Small intestine (tissue), 7 donors: Measurements from ENCODE around the gene ALG12. TPM values are rescaled to one million over a fixed set of nuclear protein-coding genes. Genes with fewer than 3 reads are reported as not detected.
A peak's percentile ranks its signal among the peaks of the same experiment; 100 is the strongest.

ENCODE experiments used
- DNase-seq, 2 donors: peaks; one replicate each; pipeline versions ENCODE4 v3.0.0 to v3.0.0-alpha.2; 2013
- FAIRE-seq: peaks from 2 replicates; lab custom pipeline; 2012; peaks lifted over from hg19 to GRCh38; lab: Jason Lieb, UNC
- H3K27ac ChIP-seq, 3 donors: one replicate each; pipeline ENCODE4 v1.5.1; 2013; ENCODE audit warnings: low read length in 2 of 3, mild to moderate bottlenecking in 2 of 3, control low read depth in 1 of 3, inconsistent platforms in 1 of 3, low read depth in 1 of 3, moderate library complexity in 1 of 3
- H3K27me3 ChIP-seq, 3 donors: one replicate each; pipeline ENCODE4 v1.6.1; 2013; ENCODE audit warnings: low read length in 3 of 3, inconsistent platforms in 1 of 3; ENCODE audit not compliant: control insufficient read depth in 3 of 3, insufficient read depth in 3 of 3
- H3K36me3 ChIP-seq, 3 donors: one replicate each; pipeline ENCODE4 v1.6.1; 2013; ENCODE audit warnings: low read length in 3 of 3, inconsistent platforms in 1 of 3, low read depth in 1 of 3, mild to moderate bottlenecking in 1 of 3, moderate library complexity in 1 of 3; ENCODE audit not compliant: control insufficient read depth in 3 of 3, insufficient read depth in 2 of 3
- H3K4me1 ChIP-seq, 3 donors: one replicate each; pipeline ENCODE4 v1.6.1; 2013; ENCODE audit warnings: low read length in 2 of 3, inconsistent platforms in 1 of 3, low read depth in 1 of 3, mild to moderate bottlenecking in 1 of 3, moderate library complexity in 1 of 3; ENCODE audit not compliant: control insufficient read depth in 3 of 3, insufficient read depth in 2 of 3
- H3K4me3 ChIP-seq, 3 donors: one replicate each; pipeline ENCODE4 v1.5.1; 2013; ENCODE audit warnings: low read length in 3 of 3, control low read depth in 1 of 3, inconsistent platforms in 1 of 3, low read depth in 1 of 3, mild to moderate bottlenecking in 1 of 3, moderate library complexity in 1 of 3
- H3K9me3 ChIP-seq, 2 donors: one replicate each; pipeline ENCODE4 v1.6.1; 2013; ENCODE audit warnings: low read depth in 1 of 2, low read length in 1 of 2; ENCODE audit not compliant: control insufficient read depth in 2 of 2, insufficient read depth in 1 of 2
- WGBS, 3 donors: extraction: QIAGEN DNeasy Blood & Tissue Kit; methylation state at CpG; one replicate each; pipeline ENCODE4 v1.1.7; 2013; 5-methylcytosine and 5-hydroxymethylcytosine counted together
- polyA plus RNA-seq, 4 donors: library from polyadenylated mRNA; stranded (reverse) in 3 of 4; unstranded in 1 of 4; fragments of 200-250 nt in 3 of 4; fragments of 120-200 nt in 1 of 4; gene quantifications; one replicate each; pipeline versions ENCODE4 v1.2.1 to v1.2.3, GENCODE V29; 2013
- donor health status: healthy with polysubstance abuse.
- donor health status: control.
- donor health status: control.
- donor health status: Bipolar disorder and iron deficiency.
- donor health status: healthy.

The ALG12 gene
- polyA plus RNA-seq, 4 donors: 9.4 to 31.6 (median 12.4) TPM

DNA sequence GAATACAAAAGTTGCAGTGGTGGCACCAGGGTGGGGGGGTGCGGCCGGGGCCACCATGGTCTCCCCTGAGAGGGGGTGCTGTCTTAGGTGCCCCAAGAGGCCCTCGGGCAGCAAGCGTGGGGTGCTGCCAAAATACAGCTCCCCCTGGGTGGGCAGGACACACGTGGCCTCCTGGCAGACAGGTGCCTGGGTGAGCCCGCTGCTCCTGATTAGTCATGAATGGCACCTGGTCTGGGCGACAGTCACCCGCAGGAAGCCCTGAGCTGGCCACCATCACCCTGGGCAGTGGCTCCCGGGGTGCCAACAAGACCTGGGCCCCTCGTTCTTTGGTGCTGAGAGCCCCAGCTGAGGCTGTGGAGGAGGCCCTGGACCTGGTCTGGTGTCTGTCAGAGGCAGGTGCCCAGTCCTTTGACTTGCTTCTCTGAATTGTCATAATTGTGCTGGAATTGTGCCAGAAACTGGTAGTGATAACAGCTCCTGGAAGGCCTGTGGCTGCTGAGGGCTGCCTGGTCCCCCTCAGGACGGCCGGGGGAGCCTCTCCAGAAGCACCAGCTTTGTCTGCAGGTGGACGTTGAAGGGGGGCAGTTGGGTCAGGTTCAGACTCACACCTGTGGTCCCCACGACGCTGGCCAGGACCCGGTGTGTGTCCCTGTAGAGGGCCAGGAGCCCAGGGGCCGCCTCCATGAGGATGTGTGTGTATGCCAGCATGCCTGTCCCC lies 14.8 kb downstream of the ALG12 start:
- Histone ChIP-seq H3K27ac (no peak overlapping the region), H3K36me3 (peaks cover 4 to 66% (median 10%) of the 10 kb centered on the region in 3 donors), H3K27me3 (no peaks in the 10 kb centered on the region), H3K4me1 (no peaks in the 10 kb centered on the region), H3K9me3 (no peaks in the 10 kb centered on the region), H3K4me3 (no peak overlapping the region)
- 73 to 86% (median 75%) methylated on average over 17 of the region's 17 CpGs for WGBS, 3 donors
- peak in 1 of 2 donors; percentile 47 for DNase-seq
- FAIRE-seq: no peak

DNA sequence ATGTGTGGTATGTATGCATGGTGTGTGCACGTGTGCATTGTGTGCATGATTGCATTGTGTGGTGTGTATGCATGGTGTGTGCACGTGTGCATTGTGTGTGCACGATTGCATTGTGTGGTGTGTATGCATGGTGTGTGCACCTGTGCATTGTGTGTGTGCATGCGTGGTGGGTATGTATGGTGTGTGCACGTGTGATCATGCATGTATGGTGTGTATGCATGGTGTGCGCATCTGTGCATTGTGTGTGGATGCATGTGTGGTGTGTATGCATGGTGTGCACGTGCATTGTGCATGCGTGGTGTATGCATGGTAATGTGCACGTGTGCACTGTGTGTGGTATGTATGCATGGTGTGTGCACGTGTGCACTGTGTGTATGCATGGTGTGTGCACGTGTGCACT lies 16.8 kb downstream of the ALG12 start:
- WGBS, 3 donors: 94 to 98% (median 96%) methylated on average over 11 of the region's 11 CpGs
- no peaks in the 10 kb centered on the region for H3K9me3 ChIP-seq
- peaks cover 4 to 50% (median 8%) of the 10 kb centered on the region in 3 donors for H3K36me3 ChIP-seq
- FAIRE-seq: no peak
- H3K27ac ChIP-seq: no peak overlapping the region
- H3K27me3 ChIP-seq: no peaks in the 10 kb centered on the region
- no peaks in the 10 kb centered on the region for H3K4me1 ChIP-seq
- no peak for DNase-seq
- no peak overlapping the region for H3K4me3 ChIP-seq

- no peak overlapping the region for H3K4me3 ChIP-seq
- 87 to 91% (median 89%) methylated on average over 30 of the region's 30 CpGs for WGBS, 3 donors
- no peaks in the 10 kb centered on the region for H3K27me3 ChIP-seq
- FAIRE-seq (no peak), DNase-seq (peak in 1 of 2 donors; percentile 6)
- H3K4me1 ChIP-seq: no peaks in the 10 kb centered on the region
- no peak overlapping the region for H3K27ac ChIP-seq
- H3K9me3 ChIP-seq: no peaks in the 10 kb centered on the region
- peaks cover 4 to 48% (median 5%) of the 10 kb centered on the region in 3 donors for H3K36me3 ChIP-seq
Observed at GRCh38 chr22:49900441-49901230, 17.6 kb downstream of the ALG12 start.

GRCh38 chr22:49899530-49899929 lies 18.7 kb downstream of the ALG12 start:
- peaks cover 4 to 40% (median 5%) of the 10 kb centered on the region in 3 donors for H3K36me3 ChIP-seq
- peaks cover 0 to 4% of the 10 kb centered on the region in 2 donors for H3K9me3 ChIP-seq
- H3K4me1 ChIP-seq: no peaks in the 10 kb centered on the region
- DNase-seq (no peak), FAIRE-seq (no peak)
- no peak overlapping the region for H3K4me3 ChIP-seq
- H3K27me3 ChIP-seq: no peaks in the 10 kb centered on the region
- no peak overlapping the region for H3K27ac ChIP-seq
- WGBS, 3 donors: 83 to 90% (median 83%) methylated on average over 6 of the region's 6 CpGs

- Histone ChIP-seq H3K27ac (no peak overlapping the region), H3K4me1 (no peaks in the 10 kb centered on the region), H3K36me3 (peaks cover 0 to 29% (median 2%) of the 10 kb centered on the region in 3 donors), H3K27me3 (no peaks in the 10 kb centered on the region), H3K4me3 (no peak overlapping the region), H3K9me3 (peaks cover 0 to 11% of the 10 kb centered on the region in 2 donors)
- FAIRE-seq: no peak
- 92 to 96% (median 96%) methylated on average over 8 of the region's 8 CpGs for WGBS, 3 donors
- DNase-seq: no peak
Observed at GRCh38 chr22:49897015-49897684, 21.1 kb downstream of the ALG12 start.

DNA sequence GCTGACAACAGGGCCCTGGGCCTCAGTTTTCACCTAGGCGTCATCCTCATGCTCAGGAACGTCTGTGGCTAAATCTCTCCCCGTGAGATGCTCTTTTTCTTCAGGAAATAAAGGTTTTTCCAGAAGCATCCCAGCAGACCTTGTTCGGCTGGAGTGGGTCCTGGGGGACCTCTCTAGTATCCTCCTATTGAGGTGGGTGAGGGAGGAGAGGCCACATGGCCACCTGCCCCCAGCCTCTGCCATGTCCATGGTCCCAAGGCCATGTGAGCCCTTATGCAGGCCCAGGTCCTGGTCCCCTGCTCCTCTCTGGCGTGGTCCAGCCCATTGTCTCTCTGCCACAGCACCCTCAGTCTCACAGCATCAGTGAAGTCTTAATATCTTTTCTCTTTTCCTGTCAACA lies 22.0 kb downstream of the ALG12 start:
- H3K4me1 ChIP-seq: no peaks in the 10 kb centered on the region
- H3K9me3 ChIP-seq: peaks cover 0 to 11% of the 10 kb centered on the region in 2 donors
- no peak for DNase-seq
- H3K27ac ChIP-seq: no peak overlapping the region
- H3K4me3 ChIP-seq: no peak overlapping the region
- peaks cover 0 to 24% (median 2%) of the 10 kb centered on the region in 3 donors for H3K36me3 ChIP-seq
- 92 to 95% (median 95%) methylated on average over 5 of the region's 5 CpGs for whole genome bisulfite sequencing, 3 donors
- H3K27me3 ChIP-seq: no peaks in the 10 kb centered on the region
- no peak for FAIRE-seq

DNA sequence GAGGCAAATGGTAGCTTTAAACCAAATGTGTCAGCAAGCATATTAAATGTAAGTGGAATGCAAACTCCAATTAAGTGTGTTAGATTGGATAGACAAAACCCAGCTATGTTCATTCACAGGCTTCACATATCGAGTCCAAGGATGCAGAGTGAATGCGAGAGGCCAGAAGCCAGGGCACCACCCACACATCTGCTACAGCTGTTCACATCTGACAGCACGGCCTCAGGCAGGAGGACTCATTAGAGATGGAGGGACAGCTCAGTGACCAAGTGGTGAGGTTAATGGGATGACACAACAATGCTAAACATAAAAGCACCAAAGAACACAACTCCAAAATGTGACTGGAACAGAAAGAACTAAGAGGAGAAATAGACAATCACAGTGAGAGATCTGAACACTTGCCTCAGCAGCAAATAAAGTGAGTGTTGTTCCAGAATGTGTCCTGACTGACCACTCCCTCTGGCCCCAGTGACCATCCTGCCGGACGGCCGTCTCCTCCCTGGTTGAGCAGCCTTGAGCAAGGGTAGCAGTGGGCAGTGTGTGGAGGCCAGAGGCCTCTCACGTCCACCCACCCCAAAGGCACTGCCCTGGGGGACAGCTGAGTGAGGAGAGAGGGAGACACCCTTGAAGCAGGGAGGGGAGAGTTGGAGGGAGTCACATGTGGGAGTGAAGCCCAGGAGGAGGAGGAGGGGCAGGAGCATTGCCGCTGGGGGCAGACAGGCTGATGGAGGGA lies 23.8 kb downstream of the ALG12 start:
- H3K27ac ChIP-seq: no peak overlapping the region
- peaks cover 0 to 13% (median 2%) of the 10 kb centered on the region in 3 donors for H3K36me3 ChIP-seq
- H3K9me3 ChIP-seq: peaks cover 0 to 28% of the 10 kb centered on the region in 2 donors
- no peak for FAIRE-seq
- H3K27me3 ChIP-seq: no peaks in the 10 kb centered on the region
- WGBS, 3 donors: 90 to 94% (median 94%) methylated on average over 8 of the region's 8 CpGs
- H3K4me3 ChIP-seq: no peak overlapping the region
- DNase-seq: no peak
- H3K4me1 ChIP-seq: no peaks in the 10 kb centered on the region

DNA sequence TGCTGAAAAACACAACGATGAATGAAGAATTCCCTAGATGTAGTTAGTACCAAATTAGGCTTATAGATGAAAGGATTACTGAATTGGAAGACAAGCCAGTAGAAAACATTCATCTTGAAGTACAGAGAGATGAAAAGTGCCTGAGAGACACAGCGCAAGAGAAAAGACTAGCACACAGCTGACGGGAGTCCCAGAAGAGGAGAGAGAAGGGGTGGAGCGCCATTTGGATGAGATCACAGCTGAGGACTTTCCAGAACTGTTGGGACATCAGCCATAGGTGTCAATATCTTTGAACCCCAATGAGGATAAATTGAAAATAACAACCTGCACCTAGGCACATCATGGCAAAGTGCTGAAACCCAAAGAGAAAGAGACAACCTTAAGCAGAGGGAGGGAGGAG lies 25.2 kb downstream of the ALG12 start:
- no peak overlapping the region for H3K4me3 ChIP-seq
- H3K4me1 ChIP-seq: no peaks in the 10 kb centered on the region
- H3K36me3 ChIP-seq: peaks cover 0 to 20% (median 6%) of the 10 kb centered on the region in 3 donors
- H3K9me3 ChIP-seq: peaks cover 0 to 39% of the 10 kb centered on the region in 2 donors
- DNase-seq (no peak), FAIRE-seq (no peak)
- 94 to 98% (median 96%) methylated on average over 4 of the region's 4 CpGs for WGBS, 3 donors
- H3K27ac ChIP-seq: no peak overlapping the region
- no peaks in the 10 kb centered on the region for H3K27me3 ChIP-seq
